K562 (cell line): ENCODE results near the gene GLB1L2. TPM values are rescaled to one million over a fixed set of nuclear protein-coding genes. Genes with fewer than 3 reads are reported as not detected.

Experiments used
- CBX2 ChIP-seq: fragments of 200-600 bp; sonication (generic); IDR thresholded peaks from one replicate; pipeline ENCODE4 v1.6.1; 2012; ENCODE audit warnings: mild to moderate bottlenecking, low read length, inconsistent platforms; ENCODE audit not compliant: insufficient read depth, poor library complexity, severe bottlenecking
- KAT8 ChIP-seq: fragments of 450-650 bp; IDR thresholded peaks from 2 replicates; pipeline ENCODE4 v1.6.1; 2016; ENCODE audit warnings: low read depth, mild to moderate bottlenecking
- MECOM ChIP-seq: fragments of 250-450 bp; sonication (Bioruptor Pico); IDR thresholded peaks from 2 replicates; pipeline ENCODE4 v1.8.0; 2022; ENCODE audit warnings: inconsistent platforms
- MTA2 ChIP-seq: fragments of 450-650 bp; IDR thresholded peaks from 2 replicates; pipeline ENCODE4 v1.6.1; 2016; ENCODE audit warnings: low read depth
- POLR2B ChIP-seq: fragments of 450-650 bp; IDR thresholded peaks from 2 replicates; pipeline ENCODE4 v1.6.1; 2018; ENCODE audit warnings: low read depth; ENCODE audit not compliant: partially characterized antibody
- SP1 ChIP-seq: sonication (generic); formaldehyde crosslinking; IDR thresholded peaks from 2 replicates; pipeline ENCODE4 v1.8.1; 2022; ENCODE audit warnings: mild to moderate bottlenecking, missing genetic modification reagents
- ZNF253 ChIP-seq: fragments of 250-450 bp; sonication (Bioruptor Pico); conservative IDR thresholded peaks from 2 replicates; pipeline ENCODE4 v1.6.1; 2021; ENCODE audit warnings: mild to moderate bottlenecking
- ZNF282 ChIP-seq: sonication (generic); formaldehyde crosslinking; IDR thresholded peaks from 2 replicates; pipeline ENCODE4 v1.8.1; 2023; ENCODE audit warnings: missing genetic modification reagents
- polyA plus RNA-seq, 8 experiments: library from polyadenylated mRNA; depleted of rRNA in 4 of 8; stranded (reverse) in 5 of 8; unstranded in 3 of 8; fragments of >200 nt; fragmentation: Nextera tagmentation in 2 of 8; fragmentation: Illumina TruSeq in 1 of 8; extraction: Ambion mirVana in 2 of 8; extraction: Trizol in 1 of 8; gene quantifications; 2 replicates each; pipeline versions ENCODE4 v1.2.1 to v1.2.3, GENCODE V29; 2011 to 2014; ENCODE audit warnings: inconsistent platforms in 1 of 8, missing spikeins in 1 of 8
- total RNA-seq, 7 experiments: library from RNA; depleted of rRNA in 6 of 7; stranded (reverse); fragments of >200 nt in 6 of 7; fragmentation: Illumina TruSeq in 2 of 7; extraction: Trizol in 2 of 7; gene quantifications; 2 replicates each; pipeline versions ENCODE4 v1.2.1 to v1.2.3, GENCODE V29; 2011 to 2021; ENCODE audit warnings: low replicate concordance in 1 of 7
- TF ChIP-seq, protein P1 (sequence below): fragments of 450-650 bp; formaldehyde crosslinking; IDR thresholded peaks from 2 replicates; pipeline ENCODE4 v1.4.0; 2020; ENCODE audit warnings: mild to moderate bottlenecking, mixed read lengths
- TF ChIP-seq, protein P2 (sequence below): sonication (generic); formaldehyde crosslinking; IDR thresholded peaks from 2 replicates; pipeline ENCODE4 v1.8.1; 2023; ENCODE audit warnings: mild to moderate bottlenecking, missing genetic modification reagents, moderate library complexity
- TF ChIP-seq, protein P3 (sequence below): fragments of 450-650 bp; formaldehyde crosslinking; IDR thresholded peaks from 2 replicates; pipeline ENCODE4 v1.4.0; 2022; ENCODE audit warnings: missing genetic modification characterization

Gene GLB1L2
- total and polyA plus RNA-seq, 9 of the 15 experiments (the other 6 are each of a cell fraction or from before 2014, with no cell fraction given) = 0.84 to 21.4 (median 13.8) TPM

DNA sequence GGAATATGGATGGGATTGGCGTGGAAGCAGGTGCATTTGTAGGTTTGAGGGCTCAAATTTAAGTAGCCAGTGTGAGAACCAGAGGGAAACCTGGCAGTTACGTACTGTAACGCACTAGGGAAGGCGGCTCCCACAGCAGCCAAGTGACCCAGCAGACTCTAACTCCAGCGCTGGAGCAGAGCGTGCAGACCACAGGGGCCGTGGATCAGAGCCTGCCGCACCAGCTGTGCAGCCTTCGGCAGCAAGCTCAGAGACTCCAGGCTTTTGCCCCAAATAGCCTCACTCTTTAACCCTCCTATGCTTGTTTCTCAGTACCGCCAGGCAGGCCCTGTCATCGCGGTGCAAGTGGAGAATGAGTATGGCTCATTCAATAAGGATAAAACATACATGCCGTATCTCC lies 43.3 kb upstream of the GLB1L2 start (continued):
- TF ChIP-seq, protein P1, sequence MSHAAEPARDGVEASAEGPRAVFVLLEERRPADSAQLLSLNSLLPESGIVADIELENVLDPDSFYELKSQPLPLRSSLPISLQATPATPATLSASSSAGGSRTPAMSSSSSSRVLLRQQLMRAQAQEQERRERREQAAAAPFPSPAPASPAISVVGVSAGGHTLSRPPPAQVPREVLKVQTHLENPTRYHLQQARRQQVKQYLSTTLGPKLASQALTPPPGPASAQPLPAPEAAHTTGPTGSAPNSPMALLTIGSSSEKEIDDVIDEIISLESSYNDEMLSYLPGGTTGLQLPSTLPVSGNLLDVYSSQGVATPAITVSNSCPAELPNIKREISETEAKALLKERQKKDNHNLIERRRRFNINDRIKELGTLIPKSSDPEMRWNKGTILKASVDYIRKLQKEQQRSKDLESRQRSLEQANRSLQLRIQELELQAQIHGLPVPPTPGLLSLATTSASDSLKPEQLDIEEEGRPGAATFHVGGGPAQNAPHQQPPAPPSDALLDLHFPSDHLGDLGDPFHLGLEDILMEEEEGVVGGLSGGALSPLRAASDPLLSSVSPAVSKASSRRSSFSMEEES (CRISPR knock-in tag) = no peak
- no peak for TF ChIP-seq ZNF282 (CRISPR knock-in tag)
- no peak for TF ChIP-seq MTA2
- TF ChIP-seq, protein P2, sequence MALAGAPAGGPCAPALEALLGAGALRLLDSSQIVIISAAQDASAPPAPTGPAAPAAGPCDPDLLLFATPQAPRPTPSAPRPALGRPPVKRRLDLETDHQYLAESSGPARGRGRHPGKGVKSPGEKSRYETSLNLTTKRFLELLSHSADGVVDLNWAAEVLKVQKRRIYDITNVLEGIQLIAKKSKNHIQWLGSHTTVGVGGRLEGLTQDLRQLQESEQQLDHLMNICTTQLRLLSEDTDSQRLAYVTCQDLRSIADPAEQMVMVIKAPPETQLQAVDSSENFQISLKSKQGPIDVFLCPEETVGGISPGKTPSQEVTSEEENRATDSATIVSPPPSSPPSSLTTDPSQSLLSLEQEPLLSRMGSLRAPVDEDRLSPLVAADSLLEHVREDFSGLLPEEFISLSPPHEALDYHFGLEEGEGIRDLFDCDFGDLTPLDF (CRISPR knock-in tag) = no peak
- no peak for TF ChIP-seq POLR2B
- no peak for TF ChIP-seq MECOM (CRISPR knock-in tag)
- no peak for TF ChIP-seq ZNF253 (CRISPR knock-in tag)
- TF ChIP-seq KAT8 = no peak
- no peak for TF ChIP-seq SP1
- TF ChIP-seq CBX2 = no peak
- TF ChIP-seq, protein P3, sequence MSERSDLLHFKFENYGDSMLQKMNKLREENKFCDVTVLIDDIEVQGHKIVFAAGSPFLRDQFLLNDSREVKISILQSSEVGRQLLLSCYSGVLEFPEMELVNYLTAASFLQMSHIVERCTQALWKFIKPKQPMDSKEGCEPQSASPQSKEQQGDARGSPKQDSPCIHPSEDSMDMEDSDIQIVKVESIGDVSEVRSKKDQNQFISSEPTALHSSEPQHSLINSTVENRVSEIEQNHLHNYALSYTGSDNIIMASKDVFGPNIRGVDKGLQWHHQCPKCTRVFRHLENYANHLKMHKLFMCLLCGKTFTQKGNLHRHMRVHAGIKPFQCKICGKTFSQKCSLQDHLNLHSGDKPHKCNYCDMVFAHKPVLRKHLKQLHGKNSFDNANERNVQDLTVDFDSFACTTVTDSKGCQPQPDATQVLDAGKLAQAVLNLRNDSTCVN (CRISPR knock-in tag) = no peak
